ENCODE results near the gene GTF2H4.
"Not testable (repeated sequence)": the region's sequence is repeated elsewhere in the genome, so short reads cannot be mapped to it uniquely, and the experiment has no call there.

GTF2H4 gene

GRCh38 chr6:30907758-30908591 lies at the start of gene GTF2H4:
GTF2H4 (plus strand) TSS chr6:30908207.
- Histone ChIP-seq H3K4me1 (ENCODE audit: insufficient read depth, low read length) (no peaks in the 10 kb centered on the region), H3K36me3 (ENCODE audit: insufficient read depth, low read length) (peaks cover 10% of the 10 kb centered on the region; the same call in 1 of the 2 replicates), H3K9me3 (ENCODE audit: control insufficient read depth, insufficient read depth, low read length) (no peaks in the 10 kb centered on the region), H3K9ac (ENCODE audit: low read depth, low read length) (peak within 1 kb of the TSS; percentile 93)

- not testable (repeated sequence) for H3K9ac ChIP-seq (ENCODE audit: low read depth, low read length); H3K4me1 ChIP-seq (ENCODE audit: insufficient read depth, low read length); H3K36me3 ChIP-seq (ENCODE audit: insufficient read depth, low read length)
- peaks cover 16% of the 10 kb centered on the region for H3K9me3 ChIP-seq (ENCODE audit: control insufficient read depth, insufficient read depth, low read length)
These were observed 48.3 kb upstream of the GTF2H4 start for GRCh38 chr6:30859726-30860125.

- H3K4me1 ChIP-seq (ENCODE audit: insufficient read depth, low read length): no peaks in the 10 kb centered on the region
- no peak overlapping the region for H3K9ac ChIP-seq (ENCODE audit: low read depth, low read length)
- H3K9me3 ChIP-seq (ENCODE audit: control insufficient read depth, insufficient read depth, low read length): peaks cover 16% of the 10 kb centered on the region
- no peaks in the 10 kb centered on the region; the same call in 1 of the 2 replicates for H3K36me3 ChIP-seq (ENCODE audit: insufficient read depth, low read length)
These were observed 46.6 kb upstream of the GTF2H4 start for GRCh38 chr6:30861257-30862048.

- H3K9me3 ChIP-seq (ENCODE audit: control insufficient read depth, insufficient read depth, low read length): peaks cover 16% of the 10 kb centered on the region
- H3K9ac ChIP-seq (ENCODE audit: low read depth, low read length): no peak overlapping the region
- H3K4me1 ChIP-seq (ENCODE audit: insufficient read depth, low read length): no peaks in the 10 kb centered on the region
- H3K36me3 ChIP-seq (ENCODE audit: insufficient read depth, low read length): no peaks in the 10 kb centered on the region
These were observed 45.7 kb upstream of the GTF2H4 start for GRCh38 chr6:30862156-30862875.

- no peak overlapping the region for H3K9ac ChIP-seq (ENCODE audit: low read depth, low read length)
- H3K36me3 ChIP-seq (ENCODE audit: insufficient read depth, low read length): no peaks in the 10 kb centered on the region
- peaks cover 12% of the 10 kb centered on the region for H3K9me3 ChIP-seq (ENCODE audit: control insufficient read depth, insufficient read depth, low read length)
- no peaks in the 10 kb centered on the region for H3K4me1 ChIP-seq (ENCODE audit: insufficient read depth, low read length)
These were observed 43.7 kb upstream of the GTF2H4 start for GRCh38 chr6:30864325-30864724.

GRCh38 chr6:30869241-30869749 lies 38.7 kb upstream of the GTF2H4 start:
- not testable (repeated sequence) for H3K36me3 ChIP-seq (ENCODE audit: insufficient read depth, low read length); H3K9ac ChIP-seq (ENCODE audit: low read depth, low read length); H3K4me1 ChIP-seq (ENCODE audit: insufficient read depth, low read length)
- H3K9me3 ChIP-seq (ENCODE audit: control insufficient read depth, insufficient read depth, low read length): peaks cover 20% of the 10 kb centered on the region

GRCh38 chr6:30870546-30870945 lies 37.5 kb upstream of the GTF2H4 start:
- H3K9me3 ChIP-seq (ENCODE audit: control insufficient read depth, insufficient read depth, low read length): peaks cover 18% of the 10 kb centered on the region
- no peak overlapping the region for H3K9ac ChIP-seq (ENCODE audit: low read depth, low read length)
- no peaks in the 10 kb centered on the region for H3K36me3 ChIP-seq (ENCODE audit: insufficient read depth, low read length)
- H3K4me1 ChIP-seq (ENCODE audit: insufficient read depth, low read length): no peaks in the 10 kb centered on the region

GRCh38 chr6:30871592-30872183 lies 36.3 kb upstream of the GTF2H4 start:
- Histone ChIP-seq H3K4me1 (ENCODE audit: insufficient read depth, low read length) (no peaks in the 10 kb centered on the region), H3K36me3 (ENCODE audit: insufficient read depth, low read length) (no peaks in the 10 kb centered on the region), H3K9me3 (ENCODE audit: control insufficient read depth, insufficient read depth, low read length) (peaks cover 18% of the 10 kb centered on the region), H3K9ac (ENCODE audit: low read depth, low read length) (no peak overlapping the region)

- Histone ChIP-seq H3K36me3 (ENCODE audit: insufficient read depth, low read length) (no peaks in the 10 kb centered on the region), H3K9ac (ENCODE audit: low read depth, low read length) (no peak overlapping the region), H3K4me1 (ENCODE audit: insufficient read depth, low read length) (peaks cover 2% of the 10 kb centered on the region; the same call in 1 of the 2 replicates), H3K9me3 (ENCODE audit: control insufficient read depth, insufficient read depth, low read length) (peaks cover 15% of the 10 kb centered on the region)
These were observed 34.8 kb upstream of the GTF2H4 start for GRCh38 chr6:30873137-30873640.

- H3K4me1 ChIP-seq (ENCODE audit: insufficient read depth, low read length); H3K9ac ChIP-seq (ENCODE audit: low read depth, low read length); H3K36me3 ChIP-seq (ENCODE audit: insufficient read depth, low read length): not testable (repeated sequence)
- peaks cover 15% of the 10 kb centered on the region for H3K9me3 ChIP-seq (ENCODE audit: control insufficient read depth, insufficient read depth, low read length)
These were observed 34.2 kb upstream of the GTF2H4 start for GRCh38 chr6:30873795-30874194.

GRCh38 chr6:30875244-30876038 lies 32.6 kb upstream of the GTF2H4 start:
- H3K36me3 ChIP-seq (ENCODE audit: insufficient read depth, low read length): no peaks in the 10 kb centered on the region
- peaks cover 7% of the 10 kb centered on the region for H3K4me1 ChIP-seq (ENCODE audit: insufficient read depth, low read length)
- no peak overlapping the region for H3K9ac ChIP-seq (ENCODE audit: low read depth, low read length)
- peaks cover 12% of the 10 kb centered on the region; the same call in 1 of the 2 replicates for H3K9me3 ChIP-seq (ENCODE audit: control insufficient read depth, insufficient read depth, low read length)

GRCh38 chr6:30876039-30876730 lies 31.8 kb upstream of the GTF2H4 start:
- Histone ChIP-seq H3K9ac (ENCODE audit: low read depth, low read length) (no peak overlapping the region), H3K36me3 (ENCODE audit: insufficient read depth, low read length) (no peaks in the 10 kb centered on the region), H3K4me1 (ENCODE audit: insufficient read depth, low read length) (peaks cover 9% of the 10 kb centered on the region), H3K9me3 (ENCODE audit: control insufficient read depth, insufficient read depth, low read length) (peaks cover 7% of the 10 kb centered on the region; the same call in 1 of the 2 replicates)
